Panc1 (cell line): Measurements from ENCODE around the gene RABGAP1L.

Experiments used
- CTCF ChIP-seq: fragments of 450-650 bp; IDR thresholded peaks from 2 replicates; pipeline ENCODE4 v1.5.1; 2017; ENCODE audit warnings: mild to moderate bottlenecking
- POLR2AphosphoS5 ChIP-seq: IDR thresholded peaks from 2 replicates; pipeline ENCODE4 v1.6.1; 2012; ENCODE audit warnings: mild to moderate bottlenecking, low read depth, low read length, moderate library complexity

- TF ChIP-seq POLR2AphosphoS5 (peak; percentile 97), CTCF (no peak)
These were observed 840.1 kb downstream of the RABGAP1L start for GRCh38 chr1:174999216-174999935.
